Esophagus muscularis mucosa (tissue), 3 donors: Measurements from ENCODE around the gene UMODL1.

ENCODE experiments used
- EP300 ChIP-seq: sonication (generic); formaldehyde crosslinking; IDR thresholded peaks from one replicate; pipeline ENCODE4 v1.6.1; 2017; ENCODE audit warnings: antibody characterized with exemption
- TF ChIP-seq, protein P1 (sequence below), 3 experiments: fragments of 200-600 bp in 2 of 3; fragments of 450-650 bp in 1 of 3; sonication (generic) in 2 of 3; IDR thresholded peaks; one replicate each; pipeline ENCODE4 v1.5.1; 2017 to 2019; ENCODE audit warnings: antibody characterized with exemption in 3 of 3, mild to moderate bottlenecking in 2 of 3, moderate library complexity in 1 of 3

DNA sequence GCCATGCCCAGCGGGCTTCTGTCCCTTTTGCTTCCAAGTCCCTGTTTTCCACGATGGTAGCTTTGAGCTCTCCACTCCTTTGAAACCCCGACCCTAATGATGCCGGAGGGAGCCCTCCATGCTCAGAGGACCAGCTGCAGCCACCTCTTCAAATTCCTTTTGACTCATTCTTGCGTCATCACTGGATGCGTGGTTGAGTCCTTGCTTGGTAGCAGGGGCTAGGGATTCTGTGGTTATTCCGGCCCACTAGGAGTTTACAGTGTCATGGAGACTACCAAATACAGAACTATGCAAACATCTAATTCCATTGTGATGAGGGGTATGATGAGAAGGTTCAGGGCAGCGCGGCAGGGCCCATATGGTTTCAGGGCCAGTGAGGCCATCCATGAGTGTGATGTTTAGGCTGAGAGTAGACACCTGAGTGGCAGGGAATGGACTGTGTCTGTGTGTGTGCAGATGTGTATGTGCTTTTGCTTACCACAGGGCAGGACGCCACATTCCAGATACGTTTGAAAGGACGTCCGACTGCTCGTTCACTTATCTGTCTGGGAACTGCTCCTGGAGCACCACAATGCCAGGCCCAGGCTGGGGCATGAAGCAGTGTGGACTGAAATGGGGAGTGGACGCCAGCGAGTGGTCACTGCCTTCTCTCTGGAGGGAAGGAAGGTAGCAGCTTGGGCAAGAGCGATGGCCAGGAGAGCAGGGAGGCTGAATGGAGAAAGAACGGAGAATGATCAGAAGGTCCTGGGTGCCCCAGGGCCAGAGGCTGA is 30.5 kb upstream of the UMODL1 start:
- TF ChIP-seq, protein P1, sequence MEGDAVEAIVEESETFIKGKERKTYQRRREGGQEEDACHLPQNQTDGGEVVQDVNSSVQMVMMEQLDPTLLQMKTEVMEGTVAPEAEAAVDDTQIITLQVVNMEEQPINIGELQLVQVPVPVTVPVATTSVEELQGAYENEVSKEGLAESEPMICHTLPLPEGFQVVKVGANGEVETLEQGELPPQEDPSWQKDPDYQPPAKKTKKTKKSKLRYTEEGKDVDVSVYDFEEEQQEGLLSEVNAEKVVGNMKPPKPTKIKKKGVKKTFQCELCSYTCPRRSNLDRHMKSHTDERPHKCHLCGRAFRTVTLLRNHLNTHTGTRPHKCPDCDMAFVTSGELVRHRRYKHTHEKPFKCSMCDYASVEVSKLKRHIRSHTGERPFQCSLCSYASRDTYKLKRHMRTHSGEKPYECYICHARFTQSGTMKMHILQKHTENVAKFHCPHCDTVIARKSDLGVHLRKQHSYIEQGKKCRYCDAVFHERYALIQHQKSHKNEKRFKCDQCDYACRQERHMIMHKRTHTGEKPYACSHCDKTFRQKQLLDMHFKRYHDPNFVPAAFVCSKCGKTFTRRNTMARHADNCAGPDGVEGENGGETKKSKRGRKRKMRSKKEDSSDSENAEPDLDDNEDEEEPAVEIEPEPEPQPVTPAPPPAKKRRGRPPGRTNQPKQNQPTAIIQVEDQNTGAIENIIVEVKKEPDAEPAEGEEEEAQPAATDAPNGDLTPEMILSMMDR (IDR thresholded peaks at IDR 0.05) = no peak
- TF ChIP-seq EP300 = no peak
